Upper lobe of left lung (tissue), 4 donors: ENCODE measurements around the gene MCOLN2.

Experiments used
- CTCF ChIP-seq, 6 experiments: fragments of 450-650 bp in 4 of 6; fragments of 200-600 bp in 2 of 6; sonication (generic) in 2 of 6; IDR thresholded peaks; one replicate each; pipeline ENCODE4 v1.5.1; 2016 to 2019; ENCODE audit warnings: antibody characterized with exemption in 6 of 6
- POLR2AphosphoS5 ChIP-seq, 2 donors: sonication (generic); formaldehyde crosslinking; IDR thresholded peaks; one replicate each; pipeline ENCODE4 v1.5.1; 2017; ENCODE audit warnings: antibody characterized with exemption in 2 of 2

- TF ChIP-seq POLR2AphosphoS5 (IDR thresholded peaks at IDR 0.05) (no peak), CTCF (IDR thresholded peaks at IDR 0.05) (no peak)
Observed at GRCh38 chr1:84888753-84889152, 108.2 kb downstream of the MCOLN2 start.
